ENCODE results near the gene ARL15. TPM values are rescaled to one million over a fixed set of nuclear protein-coding genes. Genes with fewer than 3 reads are reported as not detected.

ARL15 gene
- 59.3 TPM for total RNA-seq

DNA sequence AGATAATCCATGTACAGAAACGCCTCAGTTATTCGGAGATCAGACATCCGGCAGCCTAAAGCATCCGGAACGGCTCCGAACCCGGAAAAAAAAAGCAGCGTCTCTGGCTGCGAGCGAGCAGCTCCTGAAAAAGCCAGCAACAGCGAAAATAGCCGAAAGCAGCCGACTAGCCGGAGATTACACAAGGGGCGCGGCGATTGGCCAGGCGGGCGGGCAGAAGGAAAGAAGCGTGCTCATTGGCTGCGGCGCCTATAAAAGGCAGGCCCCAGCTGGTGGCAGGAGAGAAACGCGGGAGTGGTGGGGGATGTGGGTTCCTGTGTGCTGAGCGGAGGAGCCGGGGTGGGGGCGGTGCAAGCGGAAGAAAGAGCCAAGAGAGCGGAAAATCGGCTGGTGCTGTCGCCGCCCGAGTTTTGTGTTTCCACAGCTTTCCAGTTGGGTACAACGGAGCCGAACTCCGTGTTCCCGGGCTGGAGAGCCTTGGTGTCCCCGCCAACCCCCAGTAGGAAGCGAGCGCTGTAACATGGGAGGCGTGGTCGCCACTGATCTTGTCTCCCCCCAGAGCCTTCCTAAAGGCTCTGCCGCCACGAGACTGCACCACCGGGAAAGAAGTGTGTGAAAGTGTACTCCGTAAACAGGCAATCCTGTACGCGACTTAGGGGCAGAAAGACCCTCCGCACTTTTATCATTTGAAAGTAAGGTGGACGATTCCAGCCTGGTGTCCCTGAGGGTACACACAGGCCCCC is at the start of gene ARL15:
ARL15 (minus strand) TSS at position 141 of the 743 bp plus-strand sequence.

Small RNA genes within 50 kb of the gene (small RNA-seq; reads per million reads assigned to genes)
- gene AC008873.1, result not detected
- not detected for gene MIR4459
- gene MIR581, result not detected
- gene RNU6-272P, result not detected

Other genes starting within 250 kb of the ARL15 start
- gene HSPB3, start 145.1 kb upstream of the ARL15 start, total RNA-seq, result not detected
- 22.6 TPM for gene SNX18, start 207.2 kb upstream of the ARL15 start, total RNA-seq